ENCODE measurements around the gene SERPINA7. TPM values are rescaled to one million over a fixed set of nuclear protein-coding genes. Genes with fewer than 3 reads are reported as not detected.

Gene SERPINA7
- total RNA-seq, 1 experiment from 2014 or later, result not detected

DNA sequence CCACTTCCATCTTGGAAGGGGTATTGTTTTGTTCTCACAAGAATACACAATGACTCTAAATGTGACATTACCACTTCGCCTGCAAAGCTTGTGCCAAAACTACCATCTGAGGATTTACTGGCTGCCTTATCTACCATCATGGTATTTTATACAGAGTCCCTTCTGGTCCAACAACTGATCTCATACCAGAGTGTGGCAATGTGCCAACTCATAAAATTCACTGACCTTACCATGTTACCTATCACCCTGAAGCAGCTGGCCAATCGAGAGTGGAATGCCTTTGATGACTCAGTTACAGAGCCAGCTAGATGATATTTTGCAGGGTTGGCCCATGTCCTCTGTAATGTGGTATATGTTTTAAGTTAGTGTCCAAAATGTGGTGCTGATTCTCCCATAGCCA is 3.8 kb upstream of the SERPINA7 start:
- no CpG with 5 or more reads among the region's 2 CpGs for WGBS (ENCODE audit: extremely low coverage, insufficient read length, low lambda C conversion rate)
- Histone ChIP-seq H2BK20ac (ENCODE audit: low read depth, low read length, poor library complexity, severe bottlenecking) (no peak overlapping the region), H3K56ac (ENCODE audit: insufficient read length, low read depth, low read length) (no peak overlapping the region), H2AK5ac (ENCODE audit: insufficient read length, low read length) (no peak overlapping the region), H3K9me3 (ENCODE audit: control insufficient read depth, low read depth, low read length) (peaks cover 24% of the 10 kb centered on the region), H3K4me1 (ENCODE audit: insufficient read depth, low read length) (no peaks in the 10 kb centered on the region), H3K4ac (ENCODE audit: low read depth, low read length) (no peak overlapping the region), H3K23ac (ENCODE audit: insufficient read length, low read depth, low read length) (no peak overlapping the region), H4K8ac (replicated peaks; ENCODE audit: insufficient read length, low read depth, low read length) (no peak overlapping the region), H2BK120ac (ENCODE audit: low read depth, low read length, poor library complexity, severe bottlenecking) (no peak overlapping the region), H3K79me1 (ENCODE audit: insufficient read depth, low read depth, low read length, poor library complexity, severe bottlenecking) (no peaks in the 10 kb centered on the region), H2BK15ac (ENCODE audit: low read depth, low read length) (no peak overlapping the region), H3K9ac (ENCODE audit: extremely low read depth, insufficient read length, low read length) (no peak overlapping the region), H4K5ac (ENCODE audit: insufficient read length, low read depth, low read length) (no peak overlapping the region), H3K79me2 (ENCODE audit: insufficient read depth, low read length) (no peaks in the 10 kb centered on the region), H4K20me1 (ENCODE audit: control insufficient read depth, insufficient read depth, insufficient read length) (no peaks in the 10 kb centered on the region), H3K4me2 (ENCODE audit: insufficient read depth, insufficient read length, low read length) (no peak overlapping the region), H4K91ac (ENCODE audit: insufficient read length, low read depth, low read length) (no peak overlapping the region), H2AFZ (ENCODE audit: low read length) (no peak overlapping the region), H3K14ac (ENCODE audit: insufficient read depth, low read length) (no peak overlapping the region), H3K27me3 (ENCODE audit: insufficient read depth, low read length) (no peaks in the 10 kb centered on the region), H2BK12ac (ENCODE audit: insufficient read length, low read depth, low read length) (no peak overlapping the region), H3T11ph (ENCODE audit: low read length) (no peak overlapping the region), H2BK5ac (ENCODE audit: insufficient read length, low read length) (no peak overlapping the region), H3K27ac (ENCODE audit: insufficient read length, low read depth, low read length) (no peak overlapping the region), H3K18ac (ENCODE audit: insufficient read length, low read depth, low read length) (no peak overlapping the region), H3K23me2 (ENCODE audit: insufficient read length, low read depth, low read length, poor library complexity, severe bottlenecking) (no peaks in the 10 kb centered on the region)
- H3K27me3 Mint-ChIP-seq (ENCODE audit: low read depth), result no peaks in the 10 kb centered on the region; the same call in none of the 2 replicates
- TF ChIP-seq, protein P1, sequence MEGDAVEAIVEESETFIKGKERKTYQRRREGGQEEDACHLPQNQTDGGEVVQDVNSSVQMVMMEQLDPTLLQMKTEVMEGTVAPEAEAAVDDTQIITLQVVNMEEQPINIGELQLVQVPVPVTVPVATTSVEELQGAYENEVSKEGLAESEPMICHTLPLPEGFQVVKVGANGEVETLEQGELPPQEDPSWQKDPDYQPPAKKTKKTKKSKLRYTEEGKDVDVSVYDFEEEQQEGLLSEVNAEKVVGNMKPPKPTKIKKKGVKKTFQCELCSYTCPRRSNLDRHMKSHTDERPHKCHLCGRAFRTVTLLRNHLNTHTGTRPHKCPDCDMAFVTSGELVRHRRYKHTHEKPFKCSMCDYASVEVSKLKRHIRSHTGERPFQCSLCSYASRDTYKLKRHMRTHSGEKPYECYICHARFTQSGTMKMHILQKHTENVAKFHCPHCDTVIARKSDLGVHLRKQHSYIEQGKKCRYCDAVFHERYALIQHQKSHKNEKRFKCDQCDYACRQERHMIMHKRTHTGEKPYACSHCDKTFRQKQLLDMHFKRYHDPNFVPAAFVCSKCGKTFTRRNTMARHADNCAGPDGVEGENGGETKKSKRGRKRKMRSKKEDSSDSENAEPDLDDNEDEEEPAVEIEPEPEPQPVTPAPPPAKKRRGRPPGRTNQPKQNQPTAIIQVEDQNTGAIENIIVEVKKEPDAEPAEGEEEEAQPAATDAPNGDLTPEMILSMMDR (conservative IDR thresholded peaks at IDR 0.05), result no peak
- H3K4me3 Mint-ChIP-seq, result no peak overlapping the region
- peaks cover 23 to 77% of the 10 kb centered on the region in 2 experiments for H3K9me3 Mint-ChIP-seq
- H3K36me3 Mint-ChIP-seq (ENCODE audit: insufficient read depth in 1 of 3, low read depth in 3 of 3), result no peaks in the 10 kb centered on the region
- H3K27ac Mint-ChIP-seq, result no peak overlapping the region; a peak in 1 of 7 replicates
- DNase-seq, result no peak
- H3K4me1 Mint-ChIP-seq, result no peaks in the 10 kb centered on the region

All from H9 (cell line).